Fibroblast of skin of back (primary cell): ENCODE results near the gene PIP5KL1. TPM values are rescaled to one million over a fixed set of nuclear protein-coding genes. Genes with fewer than 3 reads are reported as not detected.

ENCODE experiments used
- DNase-seq: peaks from one replicate; pipeline ENCODE4 v3.0.0-alpha.2; 2013
- polyA plus RNA-seq, 2 experiments: library from polyadenylated mRNA; unstranded; fragments of 120-200 nt; gene quantifications; one replicate each; pipeline ENCODE4 v1.2.1, GENCODE V29; 2013; ENCODE audit not compliant: insufficient read length in 2 of 2

The PIP5KL1 gene, protein sequence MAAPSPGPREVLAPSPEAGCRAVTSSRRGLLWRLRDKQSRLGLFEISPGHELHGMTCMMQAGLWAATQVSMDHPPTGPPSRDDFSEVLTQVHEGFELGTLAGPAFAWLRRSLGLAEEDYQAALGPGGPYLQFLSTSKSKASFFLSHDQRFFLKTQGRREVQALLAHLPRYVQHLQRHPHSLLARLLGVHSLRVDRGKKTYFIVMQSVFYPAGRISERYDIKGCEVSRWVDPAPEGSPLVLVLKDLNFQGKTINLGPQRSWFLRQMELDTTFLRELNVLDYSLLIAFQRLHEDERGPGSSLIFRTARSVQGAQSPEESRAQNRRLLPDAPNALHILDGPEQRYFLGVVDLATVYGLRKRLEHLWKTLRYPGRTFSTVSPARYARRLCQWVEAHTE
- 7.0 TPM for polyA plus RNA-seq (2013, experiment 1 of 2; ENCODE audit: insufficient read length)
- 4.2 TPM for polyA plus RNA-seq (2013, experiment 2 of 2; ENCODE audit: insufficient read length)

DNA sequence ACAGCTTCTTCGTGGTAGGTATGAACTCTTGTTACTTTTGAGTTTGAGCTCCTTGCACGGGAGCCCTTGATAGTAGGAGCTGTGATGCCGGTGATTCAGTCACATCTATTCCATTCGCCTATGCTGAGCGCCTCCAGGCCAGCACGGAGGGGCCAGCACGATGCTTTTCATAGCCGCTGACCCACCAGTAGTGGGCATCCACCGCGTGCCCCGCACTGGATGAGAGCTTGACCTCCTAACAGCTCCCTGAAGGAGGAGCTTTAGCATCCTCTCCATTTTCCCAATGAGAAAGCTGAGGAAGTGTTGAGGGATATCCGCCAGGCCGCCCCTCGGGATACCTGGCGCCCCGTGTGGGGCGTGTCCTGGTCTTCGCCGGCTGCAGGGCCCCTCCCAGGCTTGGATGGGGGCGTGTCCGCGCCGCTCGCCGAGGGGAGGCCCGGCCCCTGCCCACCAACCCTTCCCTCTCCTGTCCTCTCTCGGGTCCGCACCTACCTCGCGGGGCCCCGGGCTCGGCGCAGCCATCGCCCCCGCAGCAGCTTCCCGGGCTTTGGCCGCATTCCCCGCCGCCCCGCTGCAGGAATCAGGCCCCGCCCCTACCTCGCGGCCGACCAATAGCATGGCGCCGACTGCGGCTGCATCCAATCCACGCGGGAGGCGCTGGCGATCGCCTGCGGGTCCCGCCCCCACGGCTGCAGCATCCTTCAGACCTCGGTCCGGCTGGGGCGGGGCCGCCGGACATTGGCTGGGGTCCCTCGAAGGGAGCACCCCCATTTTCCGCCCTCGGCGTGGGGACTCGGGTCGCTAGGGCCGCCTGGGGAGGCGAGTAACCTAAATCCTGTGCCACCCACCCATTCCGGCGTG, at the start of gene PIP5KL1:
Gene PIP5KL1, minus strand, starts transcription at position 547 of the 861 bp plus-strand sequence. Its CDS starts 25 bp downstream, at position 522.
- peak; percentile 82 for DNase-seq

DNA sequence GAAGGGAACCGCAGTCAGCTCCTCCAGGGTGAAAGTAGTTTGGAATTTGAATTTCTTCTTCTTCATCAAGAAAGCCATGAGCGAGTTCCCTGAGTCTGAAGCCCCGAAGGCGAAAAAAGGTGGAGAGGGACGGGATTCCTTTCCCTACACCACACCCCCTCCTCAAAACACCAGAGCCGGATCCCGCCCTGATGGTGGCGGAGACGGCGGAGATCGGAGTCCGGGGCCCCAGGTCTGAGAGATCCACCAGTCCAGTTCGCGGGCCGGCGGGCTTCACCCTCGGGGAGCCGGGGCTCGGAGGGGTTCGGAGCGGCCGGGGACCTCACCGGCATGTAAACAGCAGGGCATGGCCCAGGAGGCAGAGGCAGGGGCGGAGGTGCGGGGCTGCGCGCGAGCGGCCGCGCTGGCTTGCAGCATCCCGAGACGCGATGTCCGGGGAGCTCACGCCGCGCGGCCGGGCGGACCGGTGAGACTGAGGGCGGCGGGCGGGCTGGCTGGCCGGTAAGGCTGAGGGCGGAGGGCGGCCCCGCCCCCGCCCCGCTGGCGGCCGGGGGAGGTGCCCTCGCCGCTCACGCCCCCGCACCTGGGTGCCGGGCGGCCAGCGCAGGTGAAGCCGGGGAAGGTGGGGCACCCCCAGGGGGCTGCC, 49.6 kb upstream of the PIP5KL1 start:
- no peak for DNase-seq

DNA sequence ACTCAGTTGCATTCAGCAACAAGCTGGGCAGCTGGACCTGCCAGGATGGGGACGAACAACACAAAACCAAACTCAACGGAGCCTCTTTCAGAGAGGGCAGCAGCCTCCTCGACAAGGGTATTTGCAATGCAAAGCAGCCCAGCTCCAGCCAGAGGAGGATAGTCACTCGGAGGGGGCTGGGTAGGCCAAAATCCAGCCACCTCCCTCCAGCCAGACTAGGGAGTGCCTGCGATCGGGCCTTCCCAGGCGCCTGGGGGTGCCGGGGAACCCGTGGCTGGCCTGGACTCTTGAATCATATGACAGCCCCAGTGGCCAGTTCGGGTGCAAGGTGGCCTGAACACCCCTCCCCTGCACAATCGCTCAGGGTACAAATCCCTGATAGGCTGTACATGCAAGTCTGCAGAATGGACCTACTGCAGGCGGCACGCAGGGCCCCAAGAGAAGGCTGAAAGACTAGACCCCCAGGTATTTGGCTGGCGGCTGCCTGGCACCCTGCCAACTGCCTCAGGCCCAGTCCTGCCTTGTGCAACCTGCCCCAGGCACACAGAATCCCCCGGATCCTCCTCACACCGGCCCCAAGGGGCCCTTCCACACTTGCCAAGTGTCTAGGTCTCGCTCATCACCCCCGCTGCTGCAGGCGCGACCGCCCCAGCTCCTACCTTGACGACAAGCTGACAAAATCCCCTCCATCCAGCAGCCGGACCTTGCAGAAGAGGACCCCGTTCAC, 48.9 kb upstream of the PIP5KL1 start:
- peak; percentile 44 for DNase-seq

DNA sequence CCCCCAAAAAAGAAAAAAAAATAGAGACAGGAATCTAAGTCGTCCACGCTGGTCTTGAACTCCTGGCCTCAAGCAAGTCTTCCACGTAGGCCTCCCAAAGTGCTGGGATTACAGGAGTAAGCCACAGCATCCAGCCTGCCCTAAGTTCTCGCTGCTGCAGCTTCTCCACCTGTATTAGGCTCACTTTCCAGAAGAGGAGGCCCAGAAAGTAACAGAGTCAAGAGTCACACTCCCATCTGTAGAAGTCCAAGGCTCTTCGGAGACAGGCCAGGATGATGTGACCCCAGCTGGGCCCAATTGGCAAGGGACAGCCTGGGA, 48.4 kb upstream of the PIP5KL1 start:
- DNase-seq = no peak

DNA sequence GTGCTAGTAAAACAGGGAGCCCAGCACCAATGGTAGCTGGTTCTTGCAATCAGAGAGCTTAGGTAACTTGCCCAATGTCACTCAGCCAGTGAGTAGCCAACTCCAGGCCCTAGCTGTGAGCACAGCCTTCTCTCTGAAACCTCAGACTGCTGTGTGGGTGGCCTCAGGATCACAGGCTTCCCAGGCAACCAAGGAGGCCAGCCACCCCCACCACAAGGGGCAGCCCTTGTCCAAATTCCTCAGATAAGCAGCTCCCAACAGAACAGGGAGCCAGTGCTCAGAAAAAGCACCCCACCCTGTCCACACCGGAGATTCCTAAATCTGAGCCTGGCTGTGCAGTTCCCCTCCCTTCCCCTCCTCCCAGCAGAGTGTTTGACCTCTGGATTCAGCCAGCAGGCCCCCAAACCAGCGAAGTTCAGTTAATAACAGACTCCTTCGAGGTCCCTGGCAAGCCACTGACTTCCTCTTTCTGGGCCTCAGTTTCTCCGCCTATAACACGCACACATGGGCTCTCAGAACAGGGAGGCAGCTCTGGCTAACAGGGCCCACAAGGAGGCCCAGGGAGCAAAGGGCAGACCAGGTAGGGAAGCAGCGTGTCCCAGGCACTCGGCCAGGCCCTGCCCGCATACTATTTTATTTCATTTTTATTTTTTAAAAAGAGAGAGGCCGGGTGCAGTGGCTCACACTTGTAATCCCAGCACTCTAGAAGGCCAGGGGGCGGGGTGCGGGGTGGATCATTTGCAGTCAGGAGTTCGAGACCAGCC, 47.5 kb upstream of the PIP5KL1 start:
- peak; percentile 84 for DNase-seq

DNA sequence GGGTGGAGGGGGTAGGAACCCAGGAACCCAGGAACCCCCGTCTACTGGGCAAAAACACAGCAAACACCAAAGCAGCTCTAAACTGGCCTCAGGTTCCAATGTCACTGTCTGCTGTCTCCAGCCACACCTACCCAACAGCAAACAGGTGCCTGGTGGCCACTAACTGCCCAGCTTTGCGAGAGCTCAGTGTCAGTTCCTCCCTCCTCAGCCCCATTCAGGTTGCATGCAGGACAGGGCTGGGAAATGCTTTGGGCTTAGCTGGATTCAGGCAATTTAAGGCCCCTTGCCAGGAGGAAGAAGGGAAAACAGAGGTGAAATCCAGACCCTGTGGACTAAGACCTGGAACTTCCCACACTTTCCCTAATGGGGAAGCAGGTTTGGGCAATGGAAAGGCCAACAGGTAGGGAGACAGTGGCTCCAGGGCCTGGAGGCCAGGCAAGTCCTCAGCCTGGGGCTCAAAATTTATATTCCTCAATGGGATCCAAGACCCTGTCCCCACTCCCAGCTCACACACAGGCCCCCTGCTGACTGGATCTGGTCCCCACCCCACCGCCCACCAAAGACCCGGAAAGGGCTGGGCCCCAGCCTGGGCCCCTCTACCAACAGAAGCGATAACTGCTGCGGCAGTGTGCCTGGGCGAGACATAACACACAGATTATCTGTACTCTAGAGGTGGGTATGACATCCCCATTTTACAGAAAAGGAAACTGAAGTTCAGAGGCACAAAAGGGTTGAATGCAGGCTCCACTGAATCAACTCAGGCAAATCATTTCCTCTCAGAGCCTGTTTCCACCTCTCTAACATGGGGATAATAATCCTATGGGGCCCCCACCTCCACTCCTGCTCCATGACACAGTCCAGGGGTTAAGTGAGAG, 46.7 kb upstream of the PIP5KL1 start:
- no peak for DNase-seq

DNA sequence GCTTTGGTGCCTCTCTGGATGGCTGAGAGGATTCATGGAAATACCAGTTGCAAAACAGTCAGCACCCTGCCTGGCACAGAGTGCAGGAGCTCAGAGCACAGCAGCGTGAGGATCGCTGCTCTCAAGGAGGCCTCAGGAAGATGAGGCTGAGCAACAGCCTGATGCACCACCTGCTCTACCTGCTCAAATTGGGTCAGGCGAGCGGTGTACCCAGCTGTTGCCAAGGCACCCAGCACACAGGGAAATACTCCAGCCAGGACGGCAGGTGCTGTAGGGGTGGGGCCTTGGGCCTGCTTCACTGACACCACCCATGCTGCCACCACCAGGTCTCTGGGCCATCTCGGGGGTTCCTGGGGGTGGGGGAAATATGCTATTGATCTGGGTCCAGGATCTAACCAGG, 45.9 kb upstream of the PIP5KL1 start:
- no peak for DNase-seq

DNA sequence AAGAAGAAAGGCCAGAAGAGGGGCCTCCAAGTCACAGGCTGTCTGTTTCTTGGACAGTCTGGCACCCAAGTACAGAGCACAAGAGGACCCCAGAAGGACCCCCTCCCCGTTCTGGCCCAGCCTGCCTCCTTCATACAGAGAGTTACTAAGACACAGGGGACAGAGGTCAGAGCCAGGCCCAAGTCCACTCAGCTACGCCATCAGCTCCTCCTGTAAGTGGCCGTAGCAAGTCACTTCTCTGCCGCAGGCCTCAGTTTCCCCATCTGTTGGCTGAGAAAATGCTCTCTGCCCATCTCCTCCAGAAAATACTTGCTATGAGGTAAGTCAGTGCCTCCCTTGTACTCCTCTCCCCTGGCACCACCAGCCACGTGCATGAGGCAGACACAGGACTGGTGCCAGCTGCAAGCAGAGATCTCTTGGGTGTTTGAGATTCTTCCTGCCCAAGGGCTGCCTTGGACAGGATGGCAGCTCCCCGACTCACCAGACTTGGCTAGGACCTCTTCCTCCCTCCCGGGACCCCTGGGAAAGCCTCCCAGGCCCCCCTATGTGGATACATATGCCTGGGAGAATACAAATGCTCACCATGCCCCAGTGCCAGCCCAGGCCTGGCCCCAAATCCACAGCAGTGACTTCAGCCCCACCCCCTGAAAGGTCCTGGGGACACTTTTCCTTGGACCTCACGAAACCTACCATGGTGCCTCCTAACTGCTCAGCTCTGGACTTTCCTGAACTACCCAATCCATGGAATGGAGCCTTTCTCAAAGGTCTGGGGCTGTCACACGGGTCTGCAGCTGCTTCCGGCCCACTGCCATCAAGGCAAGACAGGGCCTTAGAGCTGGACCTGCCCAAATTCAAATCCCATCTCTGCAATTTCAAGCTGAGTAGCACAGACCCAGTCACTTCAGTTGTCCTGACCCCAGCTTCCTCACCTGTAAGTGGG, 45.1 kb upstream of the PIP5KL1 start:
- peak; percentile 23 for DNase-seq

DNA sequence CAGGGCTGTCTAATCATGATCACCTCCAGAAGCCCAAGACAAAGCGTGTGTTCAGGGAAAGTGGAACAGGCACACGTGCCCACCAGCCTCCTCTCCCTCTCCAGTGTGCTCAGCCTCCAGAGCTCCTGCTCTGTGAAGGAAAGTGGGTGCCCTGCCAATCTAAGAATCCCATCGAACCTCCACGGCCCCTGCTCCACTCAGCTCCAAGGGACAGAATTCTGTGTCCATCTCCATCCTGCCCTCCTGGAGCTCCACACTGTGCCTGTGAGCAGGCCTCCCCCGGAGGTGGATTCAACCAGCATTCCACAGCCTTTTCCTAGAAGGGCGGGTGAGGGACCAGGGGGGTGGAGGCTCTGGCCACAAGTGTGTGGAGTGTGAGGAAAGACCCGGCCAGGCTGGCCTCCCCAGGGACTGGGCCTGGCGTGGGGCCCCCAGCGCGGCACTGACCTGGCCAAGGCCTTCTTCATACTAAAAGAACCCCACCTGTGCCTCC, 44.2 kb upstream of the PIP5KL1 start:
- DNase-seq = peak; percentile 40

DNA sequence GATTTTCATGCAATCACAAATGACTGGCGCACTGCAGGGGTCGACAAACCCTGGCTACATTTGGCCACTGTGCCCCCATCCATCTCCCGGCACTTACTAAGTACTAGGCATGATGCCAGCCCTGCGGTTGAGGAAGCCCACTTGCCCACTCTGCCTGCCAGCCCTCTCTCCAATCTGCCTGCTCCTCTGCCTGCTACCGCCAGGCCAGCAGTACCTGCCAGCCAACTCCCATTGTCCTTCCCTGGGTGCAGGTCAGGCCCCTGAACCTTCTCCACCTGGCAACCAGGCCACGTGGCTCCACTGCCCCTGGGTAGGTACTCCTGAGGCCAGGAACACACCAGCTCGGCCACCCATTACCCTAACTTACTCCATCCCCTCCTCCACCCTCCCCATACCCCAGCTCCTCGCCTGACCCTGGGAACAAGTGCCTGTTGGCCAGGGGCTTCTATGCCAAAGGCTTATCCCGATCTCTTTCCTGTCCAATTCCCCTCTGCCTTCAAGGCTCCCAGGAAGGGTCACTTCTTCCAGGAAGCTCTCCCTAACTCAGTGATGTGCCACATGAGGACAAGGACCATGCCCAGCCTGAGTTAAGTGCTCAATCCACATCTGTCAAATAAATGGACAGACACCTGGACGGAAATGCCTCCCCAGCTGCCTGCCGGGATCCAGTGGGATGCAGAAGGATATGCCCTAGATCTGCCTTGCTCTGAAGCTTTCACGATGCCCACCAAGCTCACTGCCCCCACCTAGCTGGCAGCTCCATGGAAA, 43.6 kb upstream of the PIP5KL1 start:
- no peak for DNase-seq

DNA sequence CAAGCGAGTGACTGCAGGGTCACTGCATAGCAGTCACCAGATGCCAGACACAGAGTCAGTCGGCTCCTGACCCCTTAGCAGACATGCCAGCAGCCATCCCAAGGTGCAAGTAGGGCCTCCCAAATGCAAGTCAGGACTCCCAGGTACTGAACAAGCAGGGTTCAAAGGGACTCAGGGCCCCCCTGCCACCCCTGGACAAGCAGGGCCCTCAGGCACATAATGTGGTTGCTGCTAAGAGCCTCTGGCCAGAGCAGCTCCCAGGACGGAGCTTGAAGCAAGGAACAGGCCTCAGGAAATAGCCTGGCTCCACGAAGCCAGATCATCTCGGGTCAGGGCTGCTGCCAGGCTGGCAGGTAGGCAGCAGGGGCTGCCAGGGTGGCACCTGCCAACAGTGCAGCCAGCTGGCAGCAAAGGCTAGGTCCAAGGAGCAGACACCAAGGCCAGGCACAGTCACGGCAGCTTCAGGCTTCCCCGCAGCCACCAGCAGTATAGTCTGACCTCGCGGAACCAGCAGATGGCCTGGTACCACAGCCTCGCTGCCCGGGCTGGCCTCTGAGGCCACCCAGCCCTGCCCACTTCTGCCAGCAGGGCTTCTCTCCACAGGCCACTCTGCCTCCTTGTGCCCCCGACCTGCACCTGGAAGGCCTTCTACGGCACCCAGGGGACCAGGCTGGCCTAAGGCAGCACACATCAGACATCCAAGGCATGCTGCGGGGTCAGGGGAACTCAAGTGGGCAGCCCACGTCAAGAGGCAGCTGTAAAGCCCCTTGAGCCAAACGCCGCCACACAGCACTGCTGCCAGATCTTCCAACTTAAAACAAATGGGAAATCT, 42.8 kb upstream of the PIP5KL1 start:
- no peak for DNase-seq

DNA sequence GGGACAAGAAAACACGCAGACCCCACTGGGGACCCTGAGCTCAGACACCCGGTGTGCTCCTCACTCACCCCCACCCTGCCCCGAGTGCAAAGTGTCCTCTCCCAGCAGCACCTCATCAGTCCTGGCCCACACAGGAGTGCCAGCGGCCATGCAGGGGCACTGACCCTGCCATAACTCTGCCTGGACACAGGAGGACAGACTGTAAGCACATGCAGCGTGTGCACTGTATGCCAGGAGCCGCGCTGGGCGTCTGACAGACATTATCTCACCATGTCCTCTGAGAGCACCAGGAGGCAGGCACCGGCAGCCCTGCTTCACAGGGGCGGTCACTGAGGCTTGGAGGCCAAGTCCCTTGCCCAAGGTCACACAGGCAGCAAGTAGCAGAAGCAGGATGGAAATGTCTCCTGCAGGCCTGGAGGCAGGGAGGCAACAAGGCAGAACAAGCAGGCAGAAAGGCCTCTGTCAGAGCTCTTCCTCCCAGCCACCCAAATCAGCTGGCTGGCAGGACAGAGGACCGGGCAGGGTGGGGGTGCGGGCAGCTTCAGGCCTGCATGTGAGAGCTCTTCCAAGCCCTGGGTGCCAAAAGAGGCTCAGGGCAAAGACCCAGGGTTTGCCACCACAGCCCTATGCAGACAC, 41.8 kb upstream of the PIP5KL1 start:
- DNase-seq = no peak

DNA sequence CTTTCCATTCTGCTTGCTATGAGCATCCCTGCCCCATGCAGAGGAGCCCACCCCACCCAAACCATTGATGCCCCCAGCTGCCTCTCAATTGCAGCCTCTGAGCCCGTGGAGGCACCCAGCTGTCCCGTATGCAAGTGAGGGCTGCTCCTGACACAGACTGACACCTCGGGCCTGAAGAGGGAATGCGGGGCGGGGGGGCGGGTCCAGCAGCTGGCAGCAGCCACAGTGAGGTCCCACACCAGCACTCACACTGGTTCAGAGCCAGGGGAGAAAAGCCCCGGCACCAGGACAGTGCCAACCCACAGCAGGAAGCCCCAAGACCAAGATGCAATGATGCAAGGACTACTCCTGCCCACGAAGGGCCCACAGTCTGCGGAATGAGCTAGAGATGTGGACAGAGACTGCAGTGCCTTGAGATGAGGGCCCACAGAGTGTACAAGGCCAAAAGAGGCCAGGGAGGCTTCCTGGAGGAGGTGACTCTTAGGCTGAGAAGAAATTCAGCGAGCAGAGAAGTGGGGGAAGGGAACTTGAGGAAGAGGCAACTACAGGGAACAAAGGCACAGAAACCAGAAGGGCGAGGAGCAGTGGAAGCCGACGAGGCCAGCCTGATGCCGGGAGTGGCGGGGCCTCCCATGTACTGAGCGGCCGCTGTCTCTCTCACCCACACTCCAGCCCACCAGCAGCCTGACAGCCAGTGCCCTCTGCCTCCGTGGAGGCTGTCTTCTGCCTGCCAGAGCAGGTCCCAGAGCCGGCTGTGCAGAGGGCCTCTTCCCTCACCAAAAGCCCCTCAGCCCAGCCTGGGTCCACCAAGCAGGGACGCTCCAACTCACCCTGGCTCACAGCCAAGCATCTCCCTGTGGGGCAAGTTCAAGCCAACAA, 41.0 kb upstream of the PIP5KL1 start:
- DNase-seq = no peak

DNA sequence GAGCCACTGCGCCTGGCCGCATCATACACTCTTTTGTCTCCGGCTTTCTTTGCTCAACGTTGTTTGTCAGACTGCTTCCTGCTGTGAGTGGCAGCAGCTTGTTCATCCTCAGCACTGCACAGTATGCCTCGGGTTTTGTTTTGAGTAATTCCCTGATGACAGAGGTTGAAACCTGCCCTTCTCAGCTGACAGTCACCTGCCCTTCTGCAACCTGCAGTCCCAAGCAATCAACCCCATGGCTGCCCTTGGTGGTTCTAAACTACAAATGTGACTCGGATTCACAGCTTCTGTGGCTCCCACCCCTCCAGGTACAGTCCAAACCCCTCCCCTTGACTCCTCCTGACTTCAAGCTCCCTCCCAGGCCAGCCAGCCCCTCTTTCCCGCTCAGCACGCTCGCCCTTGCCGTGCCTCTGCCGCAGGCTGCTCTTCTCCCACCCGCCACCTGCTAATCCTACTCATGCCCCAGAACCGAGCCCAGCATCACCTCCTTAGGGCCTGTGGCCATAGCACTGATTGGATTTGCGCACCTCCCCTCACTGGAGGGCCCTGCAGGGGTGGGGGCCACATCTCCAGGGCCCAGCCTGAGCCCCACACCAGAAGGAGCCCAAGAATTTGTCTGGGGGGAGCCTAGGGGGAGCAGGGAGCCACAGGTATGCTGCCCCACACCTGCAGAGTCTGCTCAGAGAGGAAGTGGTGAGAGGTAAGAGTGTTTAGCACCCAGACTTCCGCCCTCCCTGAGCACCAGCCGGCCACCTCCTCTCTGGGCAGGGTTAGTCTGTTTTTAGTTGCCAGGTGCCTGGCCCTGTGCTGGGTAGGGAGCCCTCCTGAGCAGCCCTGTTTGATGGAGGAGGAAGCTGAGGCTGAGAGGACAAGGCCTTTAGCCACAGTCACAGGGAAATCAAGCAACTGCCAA, 40.1 kb upstream of the PIP5KL1 start:
- no peak for DNase-seq
